ENCODE measurements around the gene HBP1. TPM values are rescaled to one million over a fixed set of nuclear protein-coding genes. Genes with fewer than 3 reads are reported as not detected.

HBP1 gene
- total and polyA plus RNA-seq, 2 of the 4 experiments (the other 2 are of a cell fraction): 27.1 to 69.9 TPM

- ChIA-PET POLR2A (ENCODE audit: unreplicated experiment) (no interaction called here), CTCF (interaction anchor here (0.6 kb wide), 1 partner anchor 657 kb away, joined by 3 read pairs; no protein-coding TSS in a partner anchor)
- DNase-seq: no peak
Observed at GRCh38 chr7:107209565-107209964, 40.8 kb downstream of the HBP1 start.

More at GRCh38 chr7:107209565-107209964, 40.8 kb downstream of the HBP1 start:
- no peak overlapping the region for H4K5ac ChIP-seq (ENCODE audit: low read depth, low read length)
- no peak overlapping the region for H2BK5ac ChIP-seq (ENCODE audit: low read depth, low read length, poor library complexity, severe bottlenecking)
- no peak overlapping the region for H4K91ac ChIP-seq (ENCODE audit: insufficient read depth, low read depth, low read length)
- H3K9ac ChIP-seq (ENCODE audit: low read depth, low read length): no peak overlapping the region
- H3K23ac ChIP-seq (ENCODE audit: low read depth, low read length): no peak overlapping the region
- H3K36me3 ChIP-seq (ENCODE audit: control insufficient read depth, insufficient read depth, low read length): peaks cover 18% of the 10 kb centered on the region
- TF ChIP-seq CHD1 (IDR thresholded peaks at IDR 0.05; ENCODE audit: low read depth, low read length) (no peak), ELK1 (IDR thresholded peaks at IDR 0.05; ENCODE audit: borderline replicate concordance, low read depth, low read length) (no peak), MXI1 (IDR thresholded peaks at IDR 0.05; ENCODE audit: borderline replicate concordance, low read depth, low read length) (no peak)
- H2BK20ac ChIP-seq (ENCODE audit: low read depth, low read length): no peak overlapping the region
- no peaks in the 10 kb centered on the region for H4K20me1 ChIP-seq (ENCODE audit: insufficient read depth, low read length)
- H2AK5ac ChIP-seq (ENCODE audit: low read depth, low read length): no peak overlapping the region
- H3K27me3 ChIP-seq (ENCODE audit: control insufficient read depth, insufficient read depth, low read length): no peaks in the 10 kb centered on the region
- peaks cover 6% of the 10 kb centered on the region for H3K9me1 ChIP-seq (ENCODE audit: insufficient read depth, low read length)
- no peak overlapping the region for H3K27ac ChIP-seq (ENCODE audit: insufficient read depth, low read length)
- WGBS, 2 experiments (ENCODE audit: extremely low coverage in 2 of 2, insufficient read length in 1 of 2): 88% methylated on average over 4 of the region's 4 CpGs; no CpG with 5 or more reads in 1 of the 2 experiments
- H3K14ac ChIP-seq (replicated peaks; ENCODE audit: low read depth, low read length): no peak overlapping the region
- in situ Hi-C loops (cut with MboI; ENCODE audit: low sequenced_read_pairs) (no loop called here), intact Hi-C loops (cut with micrococcal nuclease) (loop anchor here (10.0 kb wide), 1 partner anchor 665 kb away; no protein-coding TSS in a partner anchor), dilution Hi-C loops (cut with HindIII; ENCODE audit: low sequenced_read_pairs, unreplicated experiment) (no loop called here)
- H3K9me3 ChIP-seq (ENCODE audit: control insufficient read depth, insufficient read depth, low read length): no peaks in the 10 kb centered on the region; the same call in 1 of the 2 replicates
- H3K56ac ChIP-seq (ENCODE audit: extremely low read depth, insufficient read depth, low read length): no peak overlapping the region
- no peak overlapping the region for H3K4me2 ChIP-seq (ENCODE audit: low read depth, low read length)
- no peak for ATAC-seq (ENCODE audit: low read depth)
- no peak overlapping the region for H2AK9ac ChIP-seq (replicated peaks; ENCODE audit: low read depth, low read length, poor library complexity)
- H4K8ac ChIP-seq (ENCODE audit: low read depth in 2 of 2, low read length in 2 of 2): no peak overlapping the region
- H3K4me1 ChIP-seq (ENCODE audit: control insufficient read depth, insufficient read depth, low read length): peaks cover 4% of the 10 kb centered on the region; the same call in 1 of the 2 replicates
- no peak overlapping the region for H3K18ac ChIP-seq (ENCODE audit: low read depth, low read length)
- BruUV-seq (replicated peaks): no TSS peak
- H3K79me1 ChIP-seq (ENCODE audit: low read depth in 1 of 2, low read length in 2 of 2): peaks cover 0 to 4% of the 10 kb centered on the region in 2 experiments; a peak in 3 of 4 replicates
- H2BK15ac ChIP-seq (ENCODE audit: low read depth, low read length): no peak overlapping the region
- no peak overlapping the region for H2BK120ac ChIP-seq (ENCODE audit: low read depth, low read length)
- H2AFZ ChIP-seq (replicated peaks; ENCODE audit: low read length, poor library complexity): no peak overlapping the region
- H3K4me3 ChIP-seq (ENCODE audit: insufficient read depth, low read depth, low read length): no peak overlapping the region
- no peak overlapping the region for H3K4ac ChIP-seq (ENCODE audit: low read depth, low read length)

Data from IMR-90 (cell line).